Left ventricle myocardium inferior (tissue), 1 donor: ENCODE results near the gene STRADA. TPM values are rescaled to one million over a fixed set of nuclear protein-coding genes. Genes with fewer than 3 reads are reported as not detected.

ENCODE experiments used
- DNase-seq: peaks from one replicate; pipeline ENCODE4 v3.0.0-alpha.2; 2020
- H3K27ac ChIP-seq: fragments of 200-600 bp; replicated peaks from 2 replicates; pipeline ENCODE4 v1.8.0; 2021
- H3K27me3 ChIP-seq: fragments of 200-600 bp; 2 replicates; pipeline ENCODE4 v1.8.0; 2021; ENCODE audit warnings: low read depth
- H3K36me3 ChIP-seq: fragments of 200-600 bp; 2 replicates; pipeline ENCODE4 v1.8.0; 2021
- H3K4me1 ChIP-seq: fragments of 200-600 bp; 2 replicates; pipeline ENCODE4 v1.8.0; 2021
- H3K4me3 ChIP-seq: fragments of 200-600 bp; 2 replicates; pipeline ENCODE4 v1.8.0; 2021; ENCODE audit warnings: mild to moderate bottlenecking, moderate library complexity
- H3K9me3 ChIP-seq: fragments of 200-600 bp; replicated peaks from 2 replicates; pipeline ENCODE4 v1.8.0; 2021
- intact Hi-C: fragments of 100-400 bp; cut with micrococcal nuclease; formaldehyde crosslinking; loops from one replicate; pipeline ENCODE4 v1.11.0; 2022
- total RNA-seq: library from RNA; stranded (reverse); fragmentation: NEBNext Ultra II Directional; extraction: Animal tissue kit (Norgen Biotek cat#: 25700); gene quantifications from one replicate; pipeline ENCODE4 v1.2.1, GENCODE V29; 2021
- TF ChIP-seq, protein P1 (sequence below): fragments of 200-600 bp; IDR thresholded peaks from 2 replicates; pipeline ENCODE4 v1.8.0; 2021; ENCODE audit warnings: antibody characterized with exemption, mild to moderate bottlenecking, borderline replicate concordance
- donor health status: DM: no; HTN: yes; CAD: no; lungs with severe emphysema.

The STRADA gene
- total RNA-seq, 1 donor from 2014 or later: 14.6 TPM

DNA sequence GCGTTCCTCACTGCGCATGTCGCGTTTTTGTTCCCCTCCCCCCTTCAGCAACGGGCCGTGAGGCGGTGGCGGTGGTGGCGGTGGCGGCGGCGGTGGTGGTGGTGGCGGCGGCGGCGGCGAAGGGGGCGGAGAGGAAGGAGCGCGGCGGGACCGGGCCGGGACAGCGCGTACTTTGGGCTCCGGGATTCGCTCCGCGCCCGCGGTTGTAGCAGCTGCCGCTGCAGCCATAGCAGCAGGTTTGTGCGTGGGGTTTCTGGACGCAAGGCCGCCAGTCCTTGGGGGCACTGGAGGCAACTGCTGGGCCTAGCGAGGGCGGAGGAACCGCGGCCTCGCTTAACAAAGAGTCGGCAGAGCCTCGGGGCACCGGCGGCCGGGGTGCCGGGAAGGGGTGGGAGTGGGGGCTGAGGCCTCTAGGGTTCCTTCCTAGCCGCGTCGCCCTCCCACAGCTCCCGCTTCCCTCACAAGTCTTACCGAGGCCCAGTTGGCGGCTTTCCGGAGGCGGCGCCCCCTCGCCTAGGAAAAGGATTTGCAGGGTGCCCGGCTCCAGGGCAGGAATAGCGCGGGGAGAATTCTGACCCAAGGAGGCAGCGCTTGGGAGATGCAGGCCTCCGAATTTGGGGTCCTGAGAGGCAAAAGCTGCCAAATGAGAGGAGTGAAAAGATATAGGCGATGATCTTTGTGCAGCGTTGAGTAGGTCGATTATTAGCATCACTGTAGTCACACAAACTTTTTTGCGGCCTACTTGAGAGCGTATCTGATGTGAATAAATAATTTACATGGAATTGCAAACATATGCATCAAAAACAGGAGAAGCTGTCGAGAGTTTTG is 32.8 kb upstream of the STRADA start, which contains the start of gene DDX42:
TSS of gene DDX42 (plus strand) at position 30 of the 828 bp plus-strand sequence. CDS start 12,880 bp downstream, outside the sequence.
- peaks cover 19% of the 10 kb centered on the region for H3K36me3 ChIP-seq
- TF ChIP-seq, protein P1, sequence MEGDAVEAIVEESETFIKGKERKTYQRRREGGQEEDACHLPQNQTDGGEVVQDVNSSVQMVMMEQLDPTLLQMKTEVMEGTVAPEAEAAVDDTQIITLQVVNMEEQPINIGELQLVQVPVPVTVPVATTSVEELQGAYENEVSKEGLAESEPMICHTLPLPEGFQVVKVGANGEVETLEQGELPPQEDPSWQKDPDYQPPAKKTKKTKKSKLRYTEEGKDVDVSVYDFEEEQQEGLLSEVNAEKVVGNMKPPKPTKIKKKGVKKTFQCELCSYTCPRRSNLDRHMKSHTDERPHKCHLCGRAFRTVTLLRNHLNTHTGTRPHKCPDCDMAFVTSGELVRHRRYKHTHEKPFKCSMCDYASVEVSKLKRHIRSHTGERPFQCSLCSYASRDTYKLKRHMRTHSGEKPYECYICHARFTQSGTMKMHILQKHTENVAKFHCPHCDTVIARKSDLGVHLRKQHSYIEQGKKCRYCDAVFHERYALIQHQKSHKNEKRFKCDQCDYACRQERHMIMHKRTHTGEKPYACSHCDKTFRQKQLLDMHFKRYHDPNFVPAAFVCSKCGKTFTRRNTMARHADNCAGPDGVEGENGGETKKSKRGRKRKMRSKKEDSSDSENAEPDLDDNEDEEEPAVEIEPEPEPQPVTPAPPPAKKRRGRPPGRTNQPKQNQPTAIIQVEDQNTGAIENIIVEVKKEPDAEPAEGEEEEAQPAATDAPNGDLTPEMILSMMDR: peak; percentile 17
- DNase-seq: peak; percentile 90
- no peaks in the 10 kb centered on the region for H3K27me3 ChIP-seq
- intact Hi-C loops: no loop called here
- H3K9me3 ChIP-seq: no peaks in the 10 kb centered on the region
- peaks cover 89% of the 10 kb centered on the region for H3K4me1 ChIP-seq
- peak within 1 kb of the TSS; percentile 99 for H3K27ac ChIP-seq
- H3K4me3 ChIP-seq: peak within 1 kb of the TSS; percentile 95

DNA sequence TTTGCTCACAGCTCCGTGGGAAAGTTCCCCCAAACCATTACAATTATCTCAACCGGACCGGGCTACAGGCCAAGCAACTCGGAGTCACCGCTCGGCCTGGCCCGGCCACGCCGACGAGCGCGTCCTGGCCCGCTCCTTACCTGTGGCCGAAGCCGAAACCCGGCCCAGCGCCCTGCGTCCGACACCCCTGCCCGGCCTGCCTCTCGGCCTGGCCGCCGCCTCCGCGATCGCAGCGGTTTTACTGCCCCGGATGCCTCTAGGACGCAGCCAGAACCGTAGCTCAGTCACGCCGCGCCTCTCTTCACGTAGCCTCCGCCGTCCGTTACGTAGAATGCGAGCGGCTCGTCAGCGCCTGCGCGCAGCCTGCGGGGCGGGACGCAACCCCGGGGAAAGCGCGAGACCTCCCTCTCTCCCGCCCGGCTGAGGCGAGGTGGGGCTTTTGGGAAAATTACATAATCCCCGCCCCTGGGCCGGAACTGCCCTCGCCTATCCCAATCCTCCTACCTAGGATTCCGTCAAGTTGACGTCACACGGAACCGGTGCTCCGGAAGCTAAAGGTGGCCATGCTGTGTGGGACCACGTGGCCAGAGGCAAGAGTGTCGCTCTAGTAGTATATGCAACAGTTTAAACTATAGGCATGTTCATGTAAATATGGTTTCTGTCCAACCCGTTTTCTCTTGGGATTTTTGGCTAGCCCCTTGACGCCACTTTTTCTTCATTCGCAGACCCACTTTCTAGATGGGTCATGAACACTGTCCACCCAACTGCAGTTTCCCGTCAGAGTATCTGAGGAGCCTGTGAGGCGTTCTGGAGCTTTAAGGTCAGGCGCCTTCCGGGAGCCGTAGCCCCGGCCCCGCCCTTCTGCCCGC is 31.9 kb upstream of the STRADA start, which contains the start of gene CCDC47:
TSS of gene CCDC47 (minus strand) at position 326 of the 869 bp plus-strand sequence. CDS start 7,422 bp downstream, outside the sequence.
- intact Hi-C loops: no loop called here
- H3K27ac ChIP-seq: peak within 1 kb of the TSS; percentile 99
- DNase-seq: peak; percentile 98
- TF ChIP-seq, protein P1: no peak
- peaks cover 89% of the 10 kb centered on the region for H3K4me1 ChIP-seq
- H3K9me3 ChIP-seq: no peaks in the 10 kb centered on the region
- peaks cover 11% of the 10 kb centered on the region for H3K36me3 ChIP-seq
- H3K27me3 ChIP-seq: no peaks in the 10 kb centered on the region
- H3K4me3 ChIP-seq: peak within 1 kb of the TSS; percentile 95

DNA sequence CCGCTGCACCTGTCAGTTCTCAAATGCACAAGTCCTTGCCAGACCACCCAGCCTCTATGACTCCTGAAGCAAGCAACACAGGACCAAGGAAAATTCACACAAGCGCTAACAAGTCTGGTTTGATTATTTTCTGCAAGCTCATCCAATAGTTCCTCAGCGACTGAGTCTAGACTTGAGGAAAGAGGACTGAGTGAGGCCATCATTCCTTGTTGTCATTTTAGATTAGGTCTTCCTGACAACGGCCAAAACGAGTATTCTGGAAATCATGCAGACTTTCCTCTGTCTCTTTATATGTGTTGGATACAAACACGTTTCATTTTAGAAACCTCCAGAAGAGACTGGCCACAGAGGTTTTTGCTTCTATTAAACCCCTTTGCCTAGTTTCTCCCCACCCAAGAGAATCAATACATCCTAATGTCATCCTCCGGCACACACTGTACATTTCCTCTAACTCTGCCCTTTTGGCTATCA is 31.2 kb upstream of the STRADA start:
- intact Hi-C loops: no loop called here
- peaks cover 89% of the 10 kb centered on the region for H3K4me1 ChIP-seq
- H3K4me3 ChIP-seq: peak overlapping the region; percentile 95

DNA sequence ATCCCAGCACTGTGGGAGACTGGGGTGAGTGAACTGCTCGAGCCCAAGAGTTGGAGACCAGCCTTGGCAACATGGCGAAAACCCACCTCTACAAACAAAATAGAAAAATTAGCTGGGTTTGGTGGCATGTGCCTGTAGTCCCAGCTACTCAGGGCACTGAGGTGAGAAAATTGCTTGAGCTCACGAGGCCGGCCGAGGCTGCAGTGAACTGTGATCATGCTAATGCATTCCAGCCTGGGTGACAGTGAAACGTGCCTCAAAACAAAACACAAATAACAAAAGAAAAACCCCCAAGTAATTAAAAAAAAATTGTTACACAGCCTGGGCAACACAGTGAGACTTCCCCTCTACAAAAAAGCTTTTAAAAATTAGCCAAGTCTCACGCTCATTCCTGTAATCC is 26.8 kb upstream of the STRADA start:
- intact Hi-C loops: no loop called here
- H3K27me3 ChIP-seq: no peaks in the 10 kb centered on the region
- H3K4me3 ChIP-seq: no peak overlapping the region
- no peak for DNase-seq
- no peaks in the 10 kb centered on the region for H3K9me3 ChIP-seq
- H3K4me1 ChIP-seq: peaks cover 71% of the 10 kb centered on the region
- TF ChIP-seq, protein P1: no peak
- H3K36me3 ChIP-seq: peaks cover 23% of the 10 kb centered on the region
- peak overlapping the region; percentile 28 for H3K27ac ChIP-seq

More for the DNA sequence above, 31.2 kb upstream of the STRADA start:
- Histone ChIP-seq H3K36me3 (peaks cover 4% of the 10 kb centered on the region), H3K27ac (peak overlapping the region; percentile 99), H3K9me3 (no peaks in the 10 kb centered on the region), H3K27me3 (no peaks in the 10 kb centered on the region)
- DNase-seq: no peak
- TF ChIP-seq, protein P1: no peak

DNA sequence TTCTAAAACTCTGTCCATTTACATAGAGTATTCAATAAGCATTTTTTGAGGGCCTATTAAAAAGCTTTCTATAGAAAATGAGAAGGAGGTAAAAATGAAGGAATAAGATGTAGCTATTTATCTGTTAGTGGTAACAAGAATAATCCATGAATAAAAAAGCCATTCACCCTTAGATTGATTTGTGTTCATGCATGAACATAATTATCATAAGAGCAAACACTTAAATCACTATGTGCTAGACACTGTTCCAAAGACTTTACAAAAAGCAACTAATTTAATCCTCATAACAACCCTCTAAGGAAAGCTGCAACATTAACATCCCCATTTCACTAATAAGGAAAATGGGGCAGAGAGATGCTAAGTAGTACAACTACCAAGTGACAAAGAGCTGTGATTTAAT is 25.2 kb upstream of the STRADA start:
- H3K36me3 ChIP-seq: peaks cover 40% of the 10 kb centered on the region
- H3K4me3 ChIP-seq: no peak overlapping the region
- no peak for DNase-seq
- no peaks in the 10 kb centered on the region for H3K9me3 ChIP-seq
- peaks cover 55% of the 10 kb centered on the region for H3K4me1 ChIP-seq
- TF ChIP-seq, protein P1: no peak
- no peak overlapping the region for H3K27ac ChIP-seq
- intact Hi-C loops: no loop called here
- H3K27me3 ChIP-seq: no peaks in the 10 kb centered on the region
